GM21619 (cell line): ENCODE results near the gene ACSS1.

Experiments
- ATAC-seq: cut with Tn5 transposase; IDR thresholded peaks from one replicate; pipeline ENCODE4 v1.9.1; 2021; ENCODE audit not compliant: unreplicated experiment

Gene ACSS1

DNA sequence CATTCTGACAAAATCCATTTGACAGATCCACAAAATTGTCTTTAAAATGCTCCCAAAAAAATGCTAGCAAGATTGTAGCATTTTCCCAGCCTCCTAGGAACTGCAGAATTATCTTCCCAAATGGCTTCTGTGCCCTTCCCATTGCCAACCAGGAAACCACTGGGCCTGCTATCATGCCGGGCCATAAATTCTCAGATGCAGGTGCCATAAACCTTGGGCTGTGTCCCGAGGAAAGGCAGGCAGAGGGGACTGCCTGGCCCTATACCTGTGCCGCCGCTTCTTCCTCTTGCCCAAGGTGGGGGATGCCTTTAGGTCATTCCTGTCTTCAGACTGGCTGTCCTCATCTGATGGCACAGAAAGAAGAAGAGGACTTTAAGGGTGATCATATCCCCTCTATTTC, 21.2 kb upstream of the ACSS1 start:
- ATAC-seq = no peak

DNA sequence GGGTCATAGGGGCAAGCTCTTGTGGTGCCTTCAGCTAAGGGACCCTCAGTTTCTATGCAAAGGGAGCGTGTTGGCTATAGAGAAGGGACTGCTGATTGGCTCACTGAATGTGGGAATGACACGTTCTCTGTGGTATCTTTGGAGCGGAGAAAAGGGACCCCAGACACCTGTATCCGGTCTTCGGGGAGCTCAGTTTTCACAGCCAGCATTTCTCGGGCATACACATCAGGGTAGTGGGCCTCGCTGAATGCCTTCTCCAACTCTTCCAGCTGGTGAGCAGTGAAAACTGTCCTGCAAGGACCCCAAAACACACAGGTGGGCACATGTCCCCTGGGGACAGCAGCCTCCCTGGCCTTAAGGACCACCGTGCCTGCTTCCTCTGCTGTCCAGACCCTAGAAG, 20.7 kb upstream of the ACSS1 start:
- no peak for ATAC-seq

DNA sequence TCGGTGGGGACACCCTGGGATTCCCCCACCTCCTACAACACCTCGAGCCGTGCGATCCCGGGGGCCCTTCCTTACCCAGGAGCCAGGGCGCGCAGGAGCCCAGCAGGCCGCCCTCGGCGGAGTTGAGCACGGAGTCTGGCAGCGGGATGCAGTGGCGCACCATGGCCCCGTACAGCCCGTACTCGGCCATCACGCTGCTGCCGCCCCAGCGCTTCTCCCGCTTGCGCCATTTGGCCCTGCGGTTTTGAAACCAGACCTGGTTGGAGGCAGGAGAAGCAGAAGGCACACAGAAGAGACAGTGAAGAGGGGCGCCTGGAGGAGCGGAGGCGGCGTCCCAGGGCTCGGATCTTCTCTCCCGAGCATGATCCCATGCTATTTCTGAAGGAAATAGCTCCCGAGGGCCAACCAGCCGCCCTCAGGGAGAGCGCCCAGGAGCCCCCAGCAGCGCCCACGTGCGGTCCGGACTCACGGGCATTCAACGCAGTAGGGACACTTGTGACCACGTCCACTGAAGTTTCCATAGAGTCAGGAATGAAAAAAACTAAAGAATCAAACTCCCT, 19.8 kb upstream of the ACSS1 start:
- ATAC-seq = no peak

GRCh38 chr20:25076731-25077609, 19.0 kb upstream of the ACSS1 start:
- no peak for ATAC-seq

GRCh38 chr20:25076201-25076600, 18.3 kb upstream of the ACSS1 start:
- ATAC-seq = no peak

- ATAC-seq = no peak
Observed at GRCh38 chr20:25073544-25073943, 15.6 kb upstream of the ACSS1 start.

GRCh38 chr20:25072226-25072811, 14.4 kb upstream of the ACSS1 start:
- ATAC-seq = no peak

GRCh38 chr20:25071734-25072133, 13.8 kb upstream of the ACSS1 start:
- no peak for ATAC-seq

DNA sequence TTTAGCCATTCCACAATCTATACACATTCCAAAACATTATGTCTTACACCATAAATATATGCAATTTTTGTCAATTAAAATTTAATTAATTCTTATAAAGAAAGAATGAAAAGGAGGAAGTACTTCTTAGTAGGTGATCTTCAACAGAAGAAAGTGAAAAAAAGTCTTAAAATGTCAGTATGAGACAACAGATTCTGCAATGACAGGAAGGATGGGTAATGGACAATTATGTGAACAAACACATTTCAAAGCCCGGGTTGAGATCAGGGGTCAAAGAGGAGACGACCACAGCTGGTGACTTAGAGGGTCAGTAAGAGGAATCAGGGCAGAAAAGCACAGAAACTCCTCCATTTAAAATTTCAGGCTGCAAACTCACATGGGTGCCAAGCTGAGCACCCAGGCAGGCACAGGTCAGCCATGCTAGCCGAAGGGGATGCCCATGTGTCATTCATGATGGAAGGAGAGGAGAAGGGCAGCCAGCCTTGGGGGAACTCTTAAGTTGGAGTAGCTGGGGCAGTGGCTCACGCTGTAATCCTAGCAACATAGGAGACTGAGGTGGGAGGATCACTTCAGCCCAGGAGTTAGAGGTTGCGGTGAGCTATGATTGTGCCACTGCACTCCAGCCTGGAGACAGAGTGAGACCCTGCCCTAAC, 13.0 kb upstream of the ACSS1 start:
- no peak for ATAC-seq

DNA sequence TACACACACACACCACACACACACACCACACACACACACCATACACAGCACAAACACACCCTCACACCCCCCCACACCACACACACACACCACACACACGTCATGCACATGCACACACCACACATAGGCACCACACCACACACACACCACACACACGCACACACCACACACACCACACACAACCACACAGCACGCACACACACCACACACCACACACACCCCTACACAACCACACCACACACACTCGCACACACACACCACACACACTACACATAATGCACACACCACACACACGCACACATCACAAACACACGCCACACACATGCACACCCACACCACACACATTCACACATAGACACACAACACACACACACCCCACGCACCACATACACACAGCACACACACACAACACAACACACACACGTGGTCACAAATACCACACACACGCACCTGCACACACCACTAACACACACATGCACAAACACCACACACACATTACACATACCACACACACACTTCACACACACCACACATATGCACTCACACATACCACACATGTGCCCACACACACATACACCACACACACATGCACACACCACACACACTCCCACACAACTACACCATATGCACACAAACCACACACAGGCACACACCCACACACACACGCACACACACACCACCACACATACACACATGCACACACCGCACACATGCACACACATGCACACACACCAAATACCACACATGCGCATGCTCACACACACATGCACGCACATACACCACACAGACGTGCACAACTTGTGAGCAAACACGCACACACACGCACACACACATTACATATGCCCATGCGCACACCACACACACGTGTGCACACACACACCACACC, 9.4 kb upstream of the ACSS1 start:
- no peak for ATAC-seq

DNA sequence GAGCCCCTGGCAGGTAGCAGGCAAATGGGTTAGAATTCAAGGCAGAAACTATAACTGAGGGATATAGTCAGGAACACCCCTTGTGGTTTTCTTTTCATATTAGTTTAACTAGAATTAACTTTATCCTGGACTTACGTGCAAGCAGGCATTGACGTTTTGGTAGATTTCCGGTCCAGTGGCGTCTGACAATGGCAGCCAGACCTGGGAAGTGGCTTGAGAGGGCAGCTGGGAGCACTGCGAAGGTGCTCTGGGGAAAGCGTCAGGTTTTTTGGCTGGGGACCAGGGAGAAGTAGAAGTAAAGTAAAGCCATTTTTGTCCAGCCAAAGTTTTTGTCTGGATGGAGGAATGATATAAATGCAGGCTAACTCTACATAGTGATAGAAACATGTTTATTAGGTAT, 8.4 kb upstream of the ACSS1 start:
- no peak for ATAC-seq

- peak; percentile 83 for ATAC-seq
Observed at GRCh38 chr20:25065625-25066338, 7.8 kb upstream of the ACSS1 start.

GRCh38 chr20:25065072-25065624, 7.2 kb upstream of the ACSS1 start:
- ATAC-seq = no peak

GRCh38 chr20:25064561-25065071, 6.7 kb upstream of the ACSS1 start:
- no peak for ATAC-seq

GRCh38 chr20:25063981-25064380, 6.0 kb upstream of the ACSS1 start:
- ATAC-seq = no peak

DNA sequence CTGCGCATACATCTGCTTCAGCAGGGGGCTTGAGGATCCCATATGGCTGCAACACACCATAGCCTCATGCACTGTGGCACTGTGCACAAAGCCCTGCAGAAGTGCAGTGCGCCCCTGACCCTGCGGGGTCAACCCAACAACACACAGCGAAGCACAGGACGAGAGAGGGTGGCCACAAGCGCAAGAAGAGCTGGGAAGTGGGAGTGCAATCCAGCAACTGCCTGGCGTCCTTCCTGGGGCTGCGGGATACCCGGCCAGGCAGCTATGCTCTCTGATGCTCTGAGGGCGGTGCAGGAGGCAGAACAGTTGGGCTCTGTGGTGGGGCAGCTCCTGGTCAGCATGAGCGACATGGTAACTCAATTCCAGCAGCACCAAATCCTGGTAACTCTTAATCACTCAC, 5.6 kb upstream of the ACSS1 start:
- ATAC-seq = no peak

DNA sequence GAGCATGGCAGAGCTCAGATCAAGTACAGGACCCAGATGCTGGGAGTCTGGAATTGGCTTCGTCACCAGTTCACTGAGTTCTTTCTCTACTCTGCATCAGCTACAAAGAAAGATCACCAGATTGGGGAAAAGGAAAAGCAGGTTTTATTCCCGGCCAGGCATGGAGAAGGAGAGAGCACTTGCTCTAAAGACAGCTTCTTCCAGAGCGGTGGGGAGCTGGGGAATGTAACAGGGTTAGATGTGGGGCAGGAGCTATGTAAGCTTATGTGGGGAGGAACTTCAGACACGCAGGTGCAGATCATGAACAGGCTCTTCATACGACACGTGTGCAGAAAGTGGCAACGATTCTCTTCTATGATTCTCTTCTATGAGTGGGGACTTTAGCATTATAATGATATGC, 4.9 kb upstream of the ACSS1 start:
- no peak for ATAC-seq

DNA sequence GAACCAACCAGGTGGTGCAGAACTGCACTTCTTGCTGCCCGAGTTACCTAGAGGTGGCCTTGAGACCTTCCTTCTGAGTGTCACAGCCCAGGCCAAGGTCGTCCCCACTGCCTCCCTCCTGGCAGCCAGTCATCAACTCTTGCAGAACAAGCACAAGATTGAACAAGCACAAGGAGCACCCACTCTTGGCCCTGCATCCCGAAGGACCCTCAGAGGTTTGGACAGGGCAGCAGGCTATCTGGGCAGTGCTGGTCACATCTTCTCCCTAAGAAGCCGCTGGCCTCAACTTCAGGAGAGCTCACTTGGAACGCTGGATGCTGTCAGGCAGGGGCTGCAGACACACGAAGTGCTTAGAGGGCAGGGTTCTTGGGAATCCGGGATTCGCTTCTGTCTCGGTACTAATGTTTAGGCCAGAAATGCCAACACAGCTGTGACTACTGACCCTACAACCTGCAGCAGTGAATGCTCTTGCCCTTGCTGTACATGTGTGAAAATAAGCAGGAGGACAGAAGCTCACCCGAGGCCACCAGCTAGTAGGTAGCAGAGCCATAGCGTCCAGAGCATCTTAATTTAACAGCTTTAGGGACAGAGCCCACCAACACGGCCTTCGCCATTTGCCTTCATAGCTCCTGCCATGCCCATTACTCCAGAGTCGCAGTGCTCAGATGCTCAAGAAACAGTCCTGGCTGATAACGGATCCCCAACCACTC, 4.0 kb upstream of the ACSS1 start:
- ATAC-seq = no peak
